GM21529 (cell line): ENCODE measurements around the gene C1QA.

Experiments used
- ATAC-seq: cut with Tn5 transposase; IDR thresholded peaks from one replicate; pipeline ENCODE4 v1.9.1; 2021; ENCODE audit not compliant: unreplicated experiment

C1QA gene

DNA sequence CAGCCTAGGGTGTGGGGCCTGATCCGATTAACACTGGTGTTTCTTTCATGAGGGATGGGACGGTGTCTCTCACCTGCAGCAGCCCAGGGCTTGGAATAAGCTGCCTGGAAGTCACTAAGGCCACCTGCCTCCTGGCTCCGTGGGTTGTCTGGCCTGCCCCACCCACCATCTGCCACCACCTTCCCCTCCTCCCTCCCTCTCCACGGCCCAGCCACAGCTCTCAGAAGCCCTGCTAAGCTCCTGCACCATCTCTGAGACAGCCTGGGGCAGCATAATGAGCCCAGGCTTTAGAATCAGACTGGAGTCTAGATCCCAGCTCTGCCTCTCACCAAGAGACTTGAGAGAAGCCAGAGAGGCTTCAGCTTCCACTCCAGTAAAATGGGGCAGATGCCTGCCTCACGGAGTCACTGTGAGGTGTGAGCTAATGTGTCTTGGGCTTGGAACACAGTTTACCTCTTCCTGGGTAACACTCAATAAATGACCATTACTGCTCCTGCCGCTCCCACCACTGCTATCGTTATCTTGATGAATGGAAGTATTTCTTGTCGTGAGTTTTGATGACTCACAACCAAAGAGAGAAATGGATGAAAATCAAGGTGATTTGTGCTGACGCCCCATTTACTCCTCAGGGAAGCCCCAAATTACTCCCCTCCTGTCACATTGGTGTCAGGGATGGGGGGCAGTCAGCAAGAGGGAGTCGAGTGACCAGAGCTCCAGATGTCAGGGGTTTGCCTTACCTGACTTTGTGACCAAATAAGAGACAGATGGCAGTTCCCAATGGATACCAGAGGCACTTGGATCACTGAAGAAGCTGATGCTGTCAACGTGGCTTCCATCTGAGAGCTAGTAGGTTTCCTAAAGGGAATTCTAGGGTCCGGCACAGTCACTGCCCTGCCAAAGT lies 23.5 kb upstream of the C1QA start:
- no peak for ATAC-seq

DNA sequence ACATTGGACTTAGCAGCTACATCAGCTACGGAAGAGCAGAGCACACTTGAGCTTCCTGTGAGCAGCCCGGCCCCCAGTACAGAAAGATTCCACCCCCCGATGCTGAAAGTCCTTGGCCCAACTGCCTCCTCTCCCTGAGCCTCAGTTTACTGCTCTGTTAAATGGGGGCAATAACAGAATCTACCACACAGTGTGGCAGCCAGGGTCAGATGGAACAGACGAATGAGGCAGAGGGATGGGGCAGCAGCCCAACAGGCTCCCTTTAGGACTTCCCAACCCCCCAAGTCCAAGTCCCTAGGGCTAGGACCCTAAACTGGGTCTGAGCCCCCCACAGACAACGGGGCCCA lies 22.9 kb upstream of the C1QA start:
- ATAC-seq: no peak

DNA sequence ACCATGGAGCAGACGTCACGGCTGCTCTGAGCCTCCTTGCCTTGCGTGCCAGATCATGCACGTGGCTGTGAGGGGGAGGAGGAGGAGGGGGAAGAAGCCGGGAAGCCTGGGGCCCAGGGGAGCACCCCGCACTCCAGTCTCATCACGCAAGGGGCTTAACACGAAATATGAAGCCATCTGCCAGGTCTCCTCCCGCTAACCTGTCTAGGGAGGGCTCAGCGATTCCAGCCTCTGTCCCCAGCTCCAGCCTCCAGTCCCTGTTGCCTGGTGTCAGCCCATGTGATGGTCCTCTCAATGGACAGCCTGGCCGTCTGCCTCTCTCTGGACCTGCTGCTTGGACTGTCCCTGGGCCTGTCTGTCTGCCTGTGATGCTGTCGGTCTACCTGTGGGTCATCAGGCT lies 22.5 kb upstream of the C1QA start:
- no peak for ATAC-seq

DNA sequence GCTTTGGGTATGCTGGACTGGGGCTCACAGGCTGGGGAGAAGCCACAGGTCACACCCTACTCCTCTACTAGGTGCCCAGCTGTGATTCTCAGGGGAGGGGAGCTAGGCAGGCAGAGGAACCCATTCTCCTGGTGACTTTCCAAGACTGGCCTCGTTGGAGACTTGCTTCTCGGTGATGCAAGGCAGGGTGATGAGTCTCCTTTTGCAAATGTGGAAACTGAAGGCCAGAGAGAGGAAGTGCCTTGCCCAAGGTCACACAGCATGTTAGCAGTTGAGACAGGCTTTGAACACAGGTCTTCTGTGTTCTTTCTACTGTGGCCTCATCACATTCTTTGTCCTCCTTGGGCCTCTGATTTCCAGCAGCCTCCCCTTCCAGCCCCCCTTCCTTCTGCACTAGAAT lies 20.5 kb upstream of the C1QA start:
- ATAC-seq: no peak

DNA sequence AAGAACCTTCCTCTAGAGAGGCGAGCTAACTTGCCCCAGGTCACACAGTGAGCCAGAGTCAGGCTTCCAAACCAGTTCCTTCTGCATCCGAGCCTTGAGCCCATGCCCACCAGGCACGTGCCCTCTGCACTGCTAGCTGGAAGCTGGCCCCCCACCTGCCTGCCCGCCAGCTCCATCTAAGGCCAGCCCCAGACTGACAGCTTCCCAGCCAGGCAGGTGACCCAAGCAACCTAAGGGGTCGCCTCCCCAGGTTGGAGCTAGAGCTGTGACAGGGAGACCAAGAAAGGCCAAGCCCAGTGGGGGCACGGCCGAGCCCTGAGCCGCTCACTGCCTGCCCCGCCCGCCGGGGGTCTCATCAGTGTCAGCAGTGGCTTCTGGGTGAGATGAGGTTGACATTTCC lies 19.9 kb upstream of the C1QA start:
- ATAC-seq: no peak

DNA sequence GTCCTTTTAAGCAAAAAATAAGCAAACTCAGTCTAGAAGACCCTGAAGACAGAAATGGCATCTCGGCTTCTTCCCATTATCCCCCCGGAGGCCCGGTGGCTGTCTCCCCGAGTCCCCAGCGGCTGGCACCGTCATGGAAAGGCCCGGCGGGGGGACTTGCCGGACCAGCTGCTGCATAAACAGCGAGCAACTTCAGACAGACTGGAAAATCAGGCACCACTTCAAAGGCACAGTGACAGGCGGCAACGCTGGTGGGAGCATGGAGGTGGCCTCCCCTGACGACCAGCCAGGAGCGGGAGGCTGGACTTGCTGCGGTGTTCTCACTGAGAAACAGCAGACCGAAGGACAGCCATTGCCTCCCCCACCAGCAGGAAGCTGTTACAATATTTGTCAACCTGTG lies 18.4 kb upstream of the C1QA start:
- no peak for ATAC-seq

DNA sequence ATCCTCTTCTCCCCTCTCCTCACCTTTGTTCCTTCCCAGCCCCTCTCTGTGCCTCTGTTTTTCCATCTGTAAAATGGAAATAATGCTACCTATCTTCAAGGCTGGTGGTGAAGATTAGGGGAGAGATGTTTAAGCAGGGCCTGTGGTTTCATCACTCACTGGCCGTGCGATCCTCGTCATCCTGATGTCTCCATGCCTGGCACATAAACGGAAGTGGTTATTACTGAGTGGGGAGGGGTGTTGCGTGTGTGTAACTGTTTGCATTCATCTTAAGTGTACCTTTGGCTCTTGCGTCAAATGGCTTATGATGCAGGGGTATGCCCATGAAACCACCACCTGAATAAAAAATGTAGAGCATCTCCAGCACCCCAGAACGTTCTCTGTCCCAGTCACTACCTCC lies 17.2 kb upstream of the C1QA start:
- no peak for ATAC-seq

DNA sequence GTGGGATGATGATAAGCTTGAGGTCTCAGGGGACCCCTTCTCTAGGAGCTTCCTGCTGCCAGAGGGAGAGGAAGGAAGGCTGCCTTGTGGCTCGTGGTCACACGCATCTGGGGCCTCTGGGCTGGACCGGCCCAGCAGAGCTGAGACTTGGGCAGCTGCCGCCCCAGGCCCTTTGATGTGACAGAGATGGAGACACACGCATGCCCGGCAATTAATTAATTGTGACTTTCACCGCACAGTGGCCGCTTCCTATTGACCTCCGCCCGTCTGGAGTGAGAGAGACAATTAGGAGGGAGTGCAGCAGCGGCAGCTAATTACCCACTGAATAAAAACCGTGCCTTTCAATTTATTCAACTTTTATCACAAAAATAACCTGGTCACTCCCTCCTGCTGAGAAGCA lies 16.6 kb upstream of the C1QA start:
- ATAC-seq: no peak

DNA sequence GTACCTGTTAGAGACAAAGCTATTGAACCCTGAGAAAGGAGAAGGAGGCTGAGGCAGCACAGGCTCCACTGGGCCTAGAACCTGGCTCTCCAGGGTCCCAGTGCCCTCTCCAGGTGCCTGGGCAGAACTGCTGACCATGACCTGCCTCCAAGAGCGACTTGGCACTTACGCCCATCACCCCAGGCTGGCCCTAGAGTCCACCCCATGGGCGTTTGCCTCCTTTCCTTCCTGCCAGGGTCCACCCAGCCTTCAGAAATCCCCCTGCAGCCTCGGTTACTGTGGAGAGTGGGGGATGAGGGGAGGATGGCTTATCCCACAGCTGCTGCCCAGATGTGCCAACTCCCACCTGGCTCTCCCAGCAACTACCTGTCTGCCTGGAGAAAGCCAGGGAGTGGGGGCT lies 14.7 kb upstream of the C1QA start:
- ATAC-seq: no peak

DNA sequence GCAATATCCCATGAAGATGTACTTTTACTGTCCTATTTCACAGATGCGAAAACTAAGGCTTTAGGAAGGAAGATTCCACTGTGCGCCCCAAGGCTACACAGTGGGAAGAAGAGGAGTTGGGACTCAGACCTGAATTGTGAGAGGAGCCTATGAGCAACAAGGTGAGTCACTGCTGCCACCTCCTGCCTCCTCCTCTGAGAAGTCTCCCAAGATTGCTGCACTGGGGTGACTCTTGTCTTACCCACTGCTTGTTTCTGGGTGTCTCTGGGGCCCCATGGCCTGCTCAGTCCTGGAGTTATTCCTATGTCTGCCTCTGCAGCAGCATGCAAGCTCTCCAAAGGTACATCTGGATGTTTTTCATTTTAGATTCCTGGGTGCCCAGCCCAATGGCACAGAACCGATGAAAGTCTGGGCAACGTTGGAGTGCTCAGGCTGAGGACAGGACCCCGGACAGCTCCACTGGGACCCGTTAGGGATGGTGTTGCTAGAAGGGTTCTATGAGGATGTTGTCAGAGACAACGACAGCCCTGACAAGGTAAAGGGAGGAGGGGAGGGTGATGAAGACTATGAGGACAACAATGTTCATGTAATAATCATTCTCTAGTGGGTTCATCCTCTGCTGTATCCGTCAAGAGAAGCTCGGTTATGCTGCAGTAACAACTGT lies 11.0 kb upstream of the C1QA start:
- ATAC-seq: no peak

DNA sequence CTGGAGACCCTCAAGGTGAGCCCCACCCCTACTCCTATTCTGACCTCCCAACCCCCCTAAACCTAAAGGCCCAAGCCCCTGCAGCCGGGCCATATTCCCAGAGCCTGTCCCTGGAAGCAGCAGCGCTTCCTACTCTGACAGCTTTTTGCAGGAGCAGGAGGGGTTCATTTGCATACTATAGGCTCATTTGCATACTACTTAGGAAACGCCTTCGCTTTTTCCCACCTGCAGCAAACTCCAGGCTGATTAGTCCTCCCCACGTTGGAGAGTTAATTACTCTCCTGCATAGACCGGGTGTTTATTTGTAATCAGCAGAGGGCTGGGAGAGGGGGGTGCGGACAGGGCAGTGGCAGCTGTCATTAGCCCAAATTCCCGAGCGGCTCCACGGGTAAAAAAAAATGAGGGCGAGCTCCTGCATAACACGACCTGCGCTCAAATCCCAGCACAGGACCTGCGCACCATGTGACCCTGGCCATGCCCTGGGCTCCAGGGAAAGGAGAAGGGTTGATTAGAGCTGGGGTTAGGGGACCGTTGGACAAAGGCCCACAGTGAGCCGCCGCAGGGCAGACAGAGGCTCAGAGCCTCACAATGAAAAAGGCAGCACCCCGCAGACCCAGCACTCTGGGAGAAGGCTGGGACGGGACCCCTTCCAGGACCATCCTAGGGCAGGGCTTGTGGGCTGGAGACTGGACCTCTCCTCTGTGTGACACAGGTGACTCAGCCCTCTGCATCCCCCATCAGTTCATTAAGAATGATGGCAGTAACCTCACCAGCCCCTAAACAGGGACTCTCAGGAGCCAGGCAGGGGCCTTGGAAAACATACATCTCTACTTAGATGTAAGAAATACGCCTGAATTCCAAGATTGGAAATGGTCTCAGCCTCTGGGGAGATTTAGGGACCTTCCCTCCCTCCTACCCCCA lies 9.9 kb upstream of the C1QA start:
- no peak for ATAC-seq

DNA sequence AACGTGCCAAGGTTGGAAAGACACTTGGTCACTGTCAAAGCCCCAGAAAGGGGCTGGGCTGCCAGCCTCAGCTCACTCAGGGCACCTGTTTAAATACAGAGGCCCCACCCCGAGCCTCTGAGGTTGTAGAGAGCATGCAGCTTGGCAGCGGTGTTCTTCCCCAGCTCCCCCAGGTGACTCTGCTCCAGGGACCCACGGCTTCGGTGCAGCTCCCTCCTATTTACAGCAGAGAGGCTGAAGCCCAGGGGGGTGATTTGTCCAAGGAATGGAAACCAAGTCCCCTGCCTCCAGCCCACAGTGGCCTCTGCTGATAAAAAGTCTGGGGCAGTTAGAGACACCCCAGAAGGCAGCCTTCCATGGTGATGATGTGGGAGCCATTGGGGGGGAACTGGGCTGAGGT lies 9.1 kb upstream of the C1QA start:
- ATAC-seq: no peak

DNA sequence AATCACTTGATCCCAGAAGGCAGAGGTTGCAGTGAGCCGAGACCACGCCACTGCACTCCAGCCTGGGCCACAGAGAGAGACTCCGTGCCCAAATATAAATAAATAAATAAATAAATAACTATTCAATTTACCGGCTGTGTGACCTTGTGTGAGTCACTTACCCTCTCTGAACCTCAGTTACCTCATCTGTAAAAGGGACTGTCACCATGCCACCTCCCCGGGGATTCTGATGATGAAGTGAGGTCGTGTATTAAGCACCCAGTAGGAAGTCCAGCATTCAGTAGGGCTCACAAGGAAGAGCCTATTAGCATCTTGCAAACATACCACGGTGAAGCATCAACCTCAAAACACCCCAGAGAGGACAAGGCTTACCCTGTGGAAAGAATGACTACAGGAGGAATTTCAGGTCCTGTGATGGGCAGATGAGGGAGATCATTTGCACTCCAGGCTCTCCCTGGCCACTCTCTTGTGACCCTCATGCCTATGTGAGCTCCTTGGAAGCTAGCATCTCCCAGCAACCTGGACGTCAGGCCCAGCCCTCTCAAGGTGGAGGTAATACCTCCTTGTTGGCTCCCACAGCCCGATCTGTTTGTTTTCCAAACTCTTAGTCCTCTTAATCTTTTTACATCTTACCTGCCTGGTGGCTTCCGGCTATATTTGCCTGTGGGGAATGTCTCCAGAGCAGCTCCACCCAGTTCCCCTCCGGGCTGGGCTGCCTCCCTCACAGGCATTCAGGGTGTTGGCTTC lies 7.6 kb upstream of the C1QA start:
- ATAC-seq: no peak

DNA sequence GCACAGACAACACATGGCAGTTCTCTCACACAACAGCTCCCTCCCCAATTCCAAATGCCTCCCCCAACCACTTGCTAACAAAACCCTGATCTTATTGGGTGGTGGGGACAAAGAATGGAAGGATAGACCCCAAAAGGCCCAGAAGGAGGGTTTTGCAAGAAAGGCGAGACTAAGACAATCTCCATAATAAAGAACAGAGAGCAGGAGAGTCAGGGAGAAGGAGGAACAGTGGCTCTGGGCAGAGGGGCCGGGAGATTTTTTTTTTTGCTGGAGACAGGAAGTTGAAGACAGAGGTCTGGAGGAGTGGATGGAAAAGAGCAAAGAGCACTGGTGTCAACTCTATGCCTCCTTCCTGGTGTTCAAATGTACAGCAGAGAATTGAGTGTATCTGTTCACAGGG lies 6.5 kb upstream of the C1QA start:
- no peak for ATAC-seq

DNA sequence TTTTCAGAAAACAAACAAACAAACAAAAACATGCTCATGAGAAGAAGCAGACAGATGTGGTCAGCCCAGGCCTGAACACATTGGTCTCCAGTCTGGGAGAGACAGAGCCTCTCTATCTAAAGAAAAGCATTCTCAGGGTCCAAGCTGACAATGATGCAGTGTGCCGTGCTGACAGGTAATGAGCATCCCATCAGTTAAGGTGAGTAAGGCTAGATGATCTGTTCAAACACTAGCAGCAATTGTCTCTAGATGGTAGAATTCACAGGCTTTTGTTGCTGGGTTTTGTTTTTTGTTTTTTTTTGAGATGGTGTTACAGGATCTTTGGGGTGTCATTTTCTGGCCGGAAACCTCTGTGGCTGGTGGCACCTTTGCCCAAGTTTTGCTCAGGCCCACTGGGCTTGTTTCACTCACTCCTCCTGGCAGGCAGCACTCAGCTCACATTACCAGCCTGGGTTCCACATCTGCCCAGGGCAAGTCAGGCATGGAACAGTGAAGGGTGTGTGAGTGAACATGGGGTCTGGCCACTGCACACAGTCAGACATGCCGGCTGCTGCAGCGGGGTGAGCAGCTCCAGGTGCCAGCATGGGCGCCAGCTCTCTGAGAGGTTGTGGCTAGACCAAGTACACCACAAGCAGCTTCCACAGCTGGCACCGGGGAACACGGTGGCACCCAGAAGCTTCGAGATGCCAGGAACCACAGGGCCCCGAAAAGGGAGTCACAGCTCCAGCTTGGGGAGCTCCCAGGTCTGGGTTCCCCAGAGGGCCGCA lies 2.5 kb upstream of the C1QA start:
- ATAC-seq: no peak

DNA sequence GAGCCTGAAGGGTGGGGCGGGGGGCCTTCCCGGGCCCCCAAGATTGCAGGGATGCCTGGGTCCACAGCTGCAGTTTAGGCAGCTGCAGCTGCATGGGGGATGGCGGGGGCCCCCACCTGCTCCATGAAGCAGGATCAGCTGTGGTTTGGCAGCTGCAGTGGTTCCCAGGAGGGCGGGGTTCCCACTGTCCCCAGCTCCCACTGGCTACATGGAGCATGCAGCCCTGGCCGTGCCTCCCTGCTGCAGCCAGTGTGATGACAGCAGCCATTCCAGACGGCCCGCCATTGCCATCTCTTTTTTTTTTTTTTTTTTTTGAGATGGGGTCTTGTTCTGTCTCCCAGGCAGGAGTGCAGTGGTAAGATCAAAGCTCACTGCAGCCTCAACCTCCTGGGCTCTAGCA lies 992 bp upstream of the C1QA start:
- no peak for ATAC-seq

DNA sequence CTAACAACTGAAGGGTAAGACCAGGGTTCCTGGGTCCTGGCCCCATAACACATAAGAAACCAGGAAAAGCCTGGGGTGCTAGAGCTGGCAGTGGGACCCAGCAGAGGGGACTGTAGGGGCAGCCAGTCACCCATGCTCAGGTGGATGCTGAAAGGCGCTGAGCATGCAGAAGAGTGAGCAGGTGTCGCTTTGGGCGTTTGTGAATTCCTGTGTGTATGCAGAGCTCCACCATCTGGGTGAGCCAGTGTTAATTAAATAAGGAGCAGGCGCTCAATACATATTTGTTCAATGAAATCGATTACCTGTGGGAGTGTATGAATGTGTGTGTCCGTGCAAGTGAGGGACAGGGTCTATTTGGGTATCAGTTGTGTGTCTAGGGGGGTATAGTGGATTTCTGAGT lies 499 bp downstream of the C1QA start:
- ATAC-seq: no peak

DNA sequence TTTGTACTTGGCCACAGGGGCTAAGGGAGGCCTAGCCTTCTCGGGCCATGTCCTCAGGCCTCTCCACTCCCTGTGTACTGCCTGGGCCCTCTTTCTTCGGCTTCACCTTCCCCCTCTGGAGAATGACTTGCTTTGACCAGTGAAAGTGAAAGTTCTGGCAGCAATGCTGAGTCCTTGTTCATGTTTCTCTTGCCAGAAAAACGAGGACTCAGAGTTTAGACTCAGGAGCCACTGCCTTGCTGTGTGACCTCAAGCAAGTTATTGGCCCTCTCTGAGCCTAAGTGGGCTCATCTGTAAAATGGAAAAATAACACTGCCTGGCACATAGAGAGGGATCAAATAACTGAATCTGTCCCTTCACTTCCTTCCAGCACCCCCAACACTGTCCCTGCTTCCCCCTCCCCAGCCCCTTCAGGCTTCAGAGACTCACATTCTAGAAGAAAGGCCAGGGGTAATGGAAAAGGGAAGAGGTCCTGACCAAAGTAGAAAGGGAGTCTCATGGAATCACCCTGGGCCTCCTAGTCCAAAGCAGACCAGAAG lies 1.5 kb downstream of the C1QA start:
- ATAC-seq: no peak

DNA sequence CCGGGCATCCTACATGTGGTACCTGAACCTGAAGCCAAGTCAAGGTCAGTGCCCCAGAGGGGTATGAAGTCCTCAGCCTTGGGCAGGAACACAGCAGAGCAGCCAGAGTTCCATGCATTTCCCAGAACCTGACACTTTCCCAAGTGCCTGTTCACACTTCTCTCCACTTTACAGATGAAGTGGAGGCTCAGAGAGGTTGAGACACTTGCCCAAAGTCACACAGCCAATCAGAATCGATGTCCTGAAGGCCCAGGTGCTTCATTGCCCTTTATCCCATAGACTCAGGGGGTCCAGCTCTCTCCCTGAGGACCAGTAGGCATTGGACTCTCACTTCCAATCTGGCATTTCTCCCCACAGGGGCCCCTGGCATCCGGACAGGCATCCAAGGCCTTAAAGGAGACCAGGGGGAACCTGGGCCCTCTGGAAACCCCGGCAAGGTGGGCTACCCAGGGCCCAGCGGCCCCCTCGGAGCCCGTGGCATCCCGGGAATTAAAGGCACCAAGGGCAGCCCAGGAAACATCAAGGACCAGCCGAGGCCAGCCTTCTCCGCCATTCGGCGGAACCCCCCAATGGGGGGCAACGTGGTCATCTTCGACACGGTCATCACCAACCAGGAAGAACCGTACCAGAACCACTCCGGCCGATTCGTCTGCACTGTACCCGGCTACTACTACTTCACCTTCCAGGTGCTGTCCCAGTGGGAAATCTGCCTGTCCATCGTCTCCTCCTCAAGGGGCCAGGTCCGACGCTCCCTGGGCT lies 2.2 kb downstream of the C1QA start:
- ATAC-seq: no peak
